ENCODE results near the gene JAZF1. TPM values are rescaled to one million over a fixed set of nuclear protein-coding genes. Genes with fewer than 3 reads are reported as not detected.

Gene JAZF1
- polyA plus RNA-seq, 1 experiment, result 18.0 TPM

DNA sequence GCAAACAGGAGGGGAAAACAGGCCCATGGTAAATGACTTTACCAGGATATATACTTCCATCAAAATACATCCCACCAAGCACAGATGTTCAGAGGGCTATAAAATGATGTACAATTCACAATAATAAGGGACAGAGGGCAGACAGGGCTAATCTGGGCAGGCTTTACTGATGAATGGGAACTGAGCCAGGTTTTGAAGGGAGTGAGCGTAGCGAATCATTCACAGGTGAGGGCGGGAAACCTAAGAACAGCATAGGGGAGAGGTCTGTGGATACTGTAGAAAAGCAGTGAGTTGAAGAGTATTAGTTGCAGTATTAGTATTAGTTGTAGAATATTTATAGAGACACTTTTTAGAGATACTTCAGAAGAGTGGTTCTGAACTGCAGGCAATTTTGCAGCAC is 180.8 kb downstream of the JAZF1 start:
- no peak overlapping the region for H3K27ac ChIP-seq (ENCODE audit: low read depth, low read length)
- no peaks in the 10 kb centered on the region for H3K9me3 ChIP-seq (ENCODE audit: control insufficient read depth, insufficient read depth, low read length)
- no peak for DNase-seq (ENCODE audit: low read depth, low spot score)
- ChIA-PET POLR2A (no interaction called here), CTCF (interaction anchor here (0.5 to 1.7 kb wide), 3 partner anchors 21 to 701 kb away, joined by 3 to 4 read pairs (median 3); no protein-coding TSS in a partner anchor)
- no peak overlapping the region for H3K4me3 ChIP-seq (ENCODE audit: low read depth, low read length)
- TF ChIP-seq, protein P1, sequence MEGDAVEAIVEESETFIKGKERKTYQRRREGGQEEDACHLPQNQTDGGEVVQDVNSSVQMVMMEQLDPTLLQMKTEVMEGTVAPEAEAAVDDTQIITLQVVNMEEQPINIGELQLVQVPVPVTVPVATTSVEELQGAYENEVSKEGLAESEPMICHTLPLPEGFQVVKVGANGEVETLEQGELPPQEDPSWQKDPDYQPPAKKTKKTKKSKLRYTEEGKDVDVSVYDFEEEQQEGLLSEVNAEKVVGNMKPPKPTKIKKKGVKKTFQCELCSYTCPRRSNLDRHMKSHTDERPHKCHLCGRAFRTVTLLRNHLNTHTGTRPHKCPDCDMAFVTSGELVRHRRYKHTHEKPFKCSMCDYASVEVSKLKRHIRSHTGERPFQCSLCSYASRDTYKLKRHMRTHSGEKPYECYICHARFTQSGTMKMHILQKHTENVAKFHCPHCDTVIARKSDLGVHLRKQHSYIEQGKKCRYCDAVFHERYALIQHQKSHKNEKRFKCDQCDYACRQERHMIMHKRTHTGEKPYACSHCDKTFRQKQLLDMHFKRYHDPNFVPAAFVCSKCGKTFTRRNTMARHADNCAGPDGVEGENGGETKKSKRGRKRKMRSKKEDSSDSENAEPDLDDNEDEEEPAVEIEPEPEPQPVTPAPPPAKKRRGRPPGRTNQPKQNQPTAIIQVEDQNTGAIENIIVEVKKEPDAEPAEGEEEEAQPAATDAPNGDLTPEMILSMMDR (IDR thresholded peaks at IDR 0.05; ENCODE audit: low read depth, low read length), result no peak
- H3K27me3 ChIP-seq (ENCODE audit: control insufficient read depth, insufficient read depth, low read length), result no peaks in the 10 kb centered on the region

DNA sequence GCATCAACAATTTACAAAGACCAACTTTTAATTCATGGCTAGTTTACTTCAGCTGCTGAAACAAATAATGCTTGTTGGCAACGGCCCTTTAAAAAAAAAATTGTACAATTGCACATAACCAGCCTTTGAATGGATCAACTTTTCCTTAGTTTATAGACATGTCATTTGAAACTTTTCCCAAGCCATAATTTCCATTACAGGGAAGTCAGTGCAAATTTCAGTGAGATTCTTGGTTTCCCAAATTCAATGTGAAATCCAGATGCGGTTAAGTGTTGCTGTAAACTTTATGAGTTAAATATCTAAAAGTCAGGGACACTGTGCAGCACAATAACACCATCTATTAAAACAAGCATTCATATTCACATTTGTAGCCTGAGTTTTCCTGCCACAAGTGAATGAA is 182.2 kb downstream of the JAZF1 start:
- Histone ChIP-seq H3K9me3 (ENCODE audit: control insufficient read depth, insufficient read depth, low read length) (no peaks in the 10 kb centered on the region), H3K27me3 (ENCODE audit: control insufficient read depth, insufficient read depth, low read length) (no peaks in the 10 kb centered on the region), H3K4me3 (ENCODE audit: low read depth, low read length) (no peak overlapping the region), H3K27ac (ENCODE audit: low read depth, low read length) (no peak overlapping the region)
- ChIA-PET CTCF (interaction anchor here (1.7 kb wide), 1 partner anchor 22 kb away, joined by 4 read pairs; no protein-coding TSS in a partner anchor), POLR2A (no interaction called here)
- TF ChIP-seq, protein P1 (IDR thresholded peaks at IDR 0.05; ENCODE audit: low read depth, low read length), result no peak
- no peak for DNase-seq (ENCODE audit: low read depth, low spot score)

DNA sequence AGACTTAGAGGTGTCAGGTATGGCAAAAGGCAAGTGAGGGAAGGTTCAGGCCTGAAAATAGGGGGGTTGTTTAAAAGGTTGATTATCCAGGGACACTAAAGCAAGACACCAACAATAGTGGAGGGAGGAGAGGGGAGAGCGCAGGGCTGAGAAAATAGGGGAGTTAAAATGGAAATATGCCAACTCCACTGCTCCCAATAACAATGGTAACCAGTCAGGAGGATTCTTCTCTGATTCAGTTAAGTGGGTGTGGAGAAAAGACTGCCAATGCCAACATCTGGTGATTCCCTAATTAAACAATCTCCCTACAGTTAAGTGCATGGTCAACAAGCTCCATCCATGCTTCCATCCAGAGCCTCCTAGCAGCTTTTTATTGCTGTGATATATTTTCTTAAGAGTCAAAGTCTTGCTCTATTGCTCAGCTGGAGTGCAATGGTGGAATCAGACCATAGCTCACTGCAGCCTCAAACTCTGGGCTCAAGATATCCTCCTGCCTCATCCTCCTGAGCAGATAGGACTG is 183.3 kb downstream of the JAZF1 start:
- H3K4me3 ChIP-seq (ENCODE audit: low read depth, low read length), result no peak overlapping the region
- no peak for DNase-seq (ENCODE audit: low read depth, low spot score)
- CTCF ChIA-PET, result interaction anchor here (1.2 kb wide), 1 partner anchor 23 kb away, joined by 3 read pairs; no protein-coding TSS in a partner anchor
- H3K27ac ChIP-seq (ENCODE audit: low read depth, low read length), result no peak overlapping the region
- no peaks in the 10 kb centered on the region for H3K9me3 ChIP-seq (ENCODE audit: control insufficient read depth, insufficient read depth, low read length)
- POLR2A ChIA-PET, result no interaction called here
- H3K27me3 ChIP-seq (ENCODE audit: control insufficient read depth, insufficient read depth, low read length), result no peaks in the 10 kb centered on the region
- TF ChIP-seq, protein P1 (IDR thresholded peaks at IDR 0.05; ENCODE audit: low read depth, low read length), result no peak

DNA sequence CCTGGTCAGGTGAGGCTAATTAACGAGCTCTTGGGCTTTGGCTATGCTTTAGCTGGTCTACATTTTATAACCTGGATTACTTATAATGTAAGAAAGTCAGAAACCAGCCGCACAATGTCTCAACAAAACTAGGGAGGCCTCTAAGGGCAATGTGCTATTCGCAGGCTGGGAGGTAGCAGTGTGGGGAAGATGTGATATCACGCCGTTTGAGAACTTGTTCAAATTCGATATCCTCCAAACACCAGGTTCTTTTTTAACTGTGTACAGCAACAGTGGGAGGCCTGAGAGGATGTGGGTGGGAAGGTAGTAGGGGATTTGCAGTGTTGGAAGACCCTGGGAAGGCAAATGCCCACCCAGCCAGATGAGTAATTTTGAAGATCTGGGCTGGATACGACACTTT is 184.5 kb downstream of the JAZF1 start:
- CTCF ChIA-PET, result interaction anchor here (1.3 kb wide), 1 partner anchor 24 kb away, joined by 5 read pairs; no protein-coding TSS in a partner anchor

DNA sequence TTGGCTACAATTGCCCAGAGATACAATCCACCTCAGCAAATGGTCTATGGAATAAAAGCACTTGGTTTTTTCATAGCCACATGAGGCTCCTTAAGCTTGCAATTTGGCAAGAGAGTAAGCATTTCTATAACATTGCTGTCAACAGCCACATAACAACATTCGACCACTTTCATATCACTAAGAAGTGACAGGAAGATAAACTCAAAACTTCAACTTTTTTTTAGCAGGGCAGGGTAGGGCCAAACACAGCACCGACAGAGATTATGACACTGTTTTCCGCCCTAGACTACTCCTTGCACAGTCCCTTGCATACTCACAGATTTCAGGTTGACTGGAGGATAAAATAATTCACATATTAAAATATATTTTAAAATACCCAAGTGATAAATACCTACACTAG is 185.4 kb downstream of the JAZF1 start:
- no peak overlapping the region for H3K4me3 ChIP-seq (ENCODE audit: low read depth, low read length)
- ChIA-PET CTCF (interaction anchor here (1.3 kb wide), 1 partner anchor 25 kb away, joined by 5 read pairs; no protein-coding TSS in a partner anchor), POLR2A (no interaction called here)
- no peaks in the 10 kb centered on the region for H3K9me3 ChIP-seq (ENCODE audit: control insufficient read depth, insufficient read depth, low read length)
- H3K27ac ChIP-seq (ENCODE audit: low read depth, low read length), result no peak overlapping the region
- TF ChIP-seq, protein P1 (IDR thresholded peaks at IDR 0.05; ENCODE audit: low read depth, low read length), result no peak
- DNase-seq (ENCODE audit: low read depth, low spot score), result no peak
- no peaks in the 10 kb centered on the region for H3K27me3 ChIP-seq (ENCODE audit: control insufficient read depth, insufficient read depth, low read length)

More for the DNA sequence above, 184.5 kb downstream of the JAZF1 start:
- H3K27me3 ChIP-seq (ENCODE audit: control insufficient read depth, insufficient read depth, low read length), result no peaks in the 10 kb centered on the region
- POLR2A ChIA-PET, result no interaction called here
- DNase-seq (ENCODE audit: low read depth, low spot score), result no peak
- H3K27ac ChIP-seq (ENCODE audit: low read depth, low read length), result no peak overlapping the region
- no peaks in the 10 kb centered on the region for H3K9me3 ChIP-seq (ENCODE audit: control insufficient read depth, insufficient read depth, low read length)
- no peak overlapping the region for H3K4me3 ChIP-seq (ENCODE audit: low read depth, low read length)
- TF ChIP-seq, protein P1 (IDR thresholded peaks at IDR 0.05; ENCODE audit: low read depth, low read length), result no peak

All from AG04450 (cell line).